Neural progenitor cell (in vitro differentiated cells): Measurements from ENCODE around the gene UPF3A.

Experiments
- CTCF ChIP-seq: fragments of 200-600 bp; sonication (generic); IDR thresholded peaks from 2 replicates; pipeline ENCODE4 v1.5.1; 2017; ENCODE audit warnings: antibody characterized with exemption, mild to moderate bottlenecking
- EZH2phosphoT487 ChIP-seq: fragments of 200-600 bp; sonication (generic); IDR thresholded peaks from 2 replicates; pipeline ENCODE4 v1.6.1; 2017; ENCODE audit warnings: antibody characterized with exemption

DNA sequence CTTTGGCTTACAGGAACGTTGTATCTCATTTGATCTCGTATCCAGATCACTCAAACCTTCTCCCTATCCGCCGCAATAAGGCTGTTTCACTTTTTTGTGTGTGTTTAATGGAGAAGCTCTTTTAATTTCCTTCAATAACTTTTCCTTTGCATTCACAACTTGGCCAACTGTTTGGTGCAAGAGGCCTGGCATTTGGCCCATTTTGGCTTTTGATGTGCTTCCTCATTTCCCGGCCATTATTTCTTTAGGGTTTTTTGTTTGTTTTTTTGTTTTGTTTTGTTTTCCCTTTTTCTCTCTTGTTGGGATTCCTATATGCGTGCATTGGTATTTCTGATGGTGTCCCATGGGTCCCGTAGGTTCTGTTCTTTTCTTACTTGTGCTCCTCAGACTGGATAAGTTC, 6.1 kb upstream of the UPF3A start:
- TF ChIP-seq CTCF (no peak), EZH2phosphoT487 (no peak)
